ENCODE measurements around the gene DHX8. TPM values are rescaled to one million over a fixed set of nuclear protein-coding genes. Genes with fewer than 3 reads are reported as not detected.

DHX8 gene
- total and polyA plus RNA-seq, 10 of the 15 experiments (the other 5 are each of a cell fraction or from before 2014, with no cell fraction given), result 27.6 to 50.4 (median 35.7) TPM

- TF ChIP-seq, protein P1, sequence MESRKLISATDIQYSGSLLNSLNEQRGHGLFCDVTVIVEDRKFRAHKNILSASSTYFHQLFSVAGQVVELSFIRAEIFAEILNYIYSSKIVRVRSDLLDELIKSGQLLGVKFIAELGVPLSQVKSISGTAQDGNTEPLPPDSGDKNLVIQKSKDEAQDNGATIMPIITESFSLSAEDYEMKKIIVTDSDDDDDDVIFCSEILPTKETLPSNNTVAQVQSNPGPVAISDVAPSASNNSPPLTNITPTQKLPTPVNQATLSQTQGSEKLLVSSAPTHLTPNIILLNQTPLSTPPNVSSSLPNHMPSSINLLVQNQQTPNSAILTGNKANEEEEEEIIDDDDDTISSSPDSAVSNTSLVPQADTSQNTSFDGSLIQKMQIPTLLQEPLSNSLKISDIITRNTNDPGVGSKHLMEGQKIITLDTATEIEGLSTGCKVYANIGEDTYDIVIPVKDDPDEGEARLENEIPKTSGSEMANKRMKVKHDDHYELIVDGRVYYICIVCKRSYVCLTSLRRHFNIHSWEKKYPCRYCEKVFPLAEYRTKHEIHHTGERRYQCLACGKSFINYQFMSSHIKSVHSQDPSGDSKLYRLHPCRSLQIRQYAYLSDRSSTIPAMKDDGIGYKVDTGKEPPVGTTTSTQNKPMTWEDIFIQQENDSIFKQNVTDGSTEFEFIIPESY (IDR thresholded peaks at IDR 0.05), result no peak
- TF ChIP-seq STAT3 (IDR thresholded peaks at IDR 0.05; ENCODE audit: low read depth, low read length) (no peak), TARDBP (IDR thresholded peaks at IDR 0.05; ENCODE audit: borderline replicate concordance) (no peak), BACH1 (IDR thresholded peaks at IDR 0.05; ENCODE audit: borderline replicate concordance) (peak; percentile 67; the same call in 1 of the 2 replicates), IRF4 (IDR thresholded peaks at IDR 0.05; ENCODE audit: low read depth, low read length) (no peak), MTA3 (IDR thresholded peaks at IDR 0.05; ENCODE audit: borderline replicate concordance, low read length) (no peak), IKZF2 (IDR thresholded peaks at IDR 0.05) (peak in 1 of 2 experiments; percentile 10; a peak in 1 of 4 replicates), RUNX3 (IDR thresholded peaks at IDR 0.05; ENCODE audit: low read length) (no peak)
- TF ChIP-seq, protein P2, sequence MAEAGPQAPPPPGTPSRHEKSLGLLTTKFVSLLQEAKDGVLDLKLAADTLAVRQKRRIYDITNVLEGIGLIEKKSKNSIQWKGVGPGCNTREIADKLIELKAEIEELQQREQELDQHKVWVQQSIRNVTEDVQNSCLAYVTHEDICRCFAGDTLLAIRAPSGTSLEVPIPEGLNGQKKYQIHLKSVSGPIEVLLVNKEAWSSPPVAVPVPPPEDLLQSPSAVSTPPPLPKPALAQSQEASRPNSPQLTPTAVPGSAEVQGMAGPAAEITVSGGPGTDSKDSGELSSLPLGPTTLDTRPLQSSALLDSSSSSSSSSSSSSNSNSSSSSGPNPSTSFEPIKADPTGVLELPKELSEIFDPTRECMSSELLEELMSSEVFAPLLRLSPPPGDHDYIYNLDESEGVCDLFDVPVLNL (IDR thresholded peaks at IDR 0.05; ENCODE audit: low read depth, low read length), result no peak
- TF ChIP-seq, protein P3, sequence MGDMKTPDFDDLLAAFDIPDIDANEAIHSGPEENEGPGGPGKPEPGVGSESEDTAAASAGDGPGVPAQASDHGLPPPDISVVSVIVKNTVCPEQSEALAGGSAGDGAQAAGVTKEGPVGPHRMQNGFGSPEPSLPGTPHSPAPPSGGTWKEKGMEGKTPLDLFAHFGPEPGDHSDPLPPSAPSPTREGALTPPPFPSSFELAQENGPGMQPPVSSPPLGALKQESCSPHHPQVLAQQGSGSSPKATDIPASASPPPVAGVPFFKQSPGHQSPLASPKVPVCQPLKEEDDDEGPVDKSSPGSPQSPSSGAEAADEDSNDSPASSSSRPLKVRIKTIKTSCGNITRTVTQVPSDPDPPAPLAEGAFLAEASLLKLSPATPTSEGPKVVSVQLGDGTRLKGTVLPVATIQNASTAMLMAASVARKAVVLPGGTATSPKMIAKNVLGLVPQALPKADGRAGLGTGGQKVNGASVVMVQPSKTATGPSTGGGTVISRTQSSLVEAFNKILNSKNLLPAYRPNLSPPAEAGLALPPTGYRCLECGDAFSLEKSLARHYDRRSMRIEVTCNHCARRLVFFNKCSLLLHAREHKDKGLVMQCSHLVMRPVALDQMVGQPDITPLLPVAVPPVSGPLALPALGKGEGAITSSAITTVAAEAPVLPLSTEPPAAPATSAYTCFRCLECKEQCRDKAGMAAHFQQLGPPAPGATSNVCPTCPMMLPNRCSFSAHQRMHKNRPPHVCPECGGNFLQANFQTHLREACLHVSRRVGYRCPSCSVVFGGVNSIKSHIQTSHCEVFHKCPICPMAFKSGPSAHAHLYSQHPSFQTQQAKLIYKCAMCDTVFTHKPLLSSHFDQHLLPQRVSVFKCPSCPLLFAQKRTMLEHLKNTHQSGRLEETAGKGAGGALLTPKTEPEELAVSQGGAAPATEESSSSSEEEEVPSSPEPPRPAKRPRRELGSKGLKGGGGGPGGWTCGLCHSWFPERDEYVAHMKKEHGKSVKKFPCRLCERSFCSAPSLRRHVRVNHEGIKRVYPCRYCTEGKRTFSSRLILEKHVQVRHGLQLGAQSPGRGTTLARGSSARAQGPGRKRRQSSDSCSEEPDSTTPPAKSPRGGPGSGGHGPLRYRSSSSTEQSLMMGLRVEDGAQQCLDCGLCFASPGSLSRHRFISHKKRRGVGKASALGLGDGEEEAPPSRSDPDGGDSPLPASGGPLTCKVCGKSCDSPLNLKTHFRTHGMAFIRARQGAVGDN (IDR thresholded peaks at IDR 0.05), result no peak
- TF ChIP-seq, protein P4, sequence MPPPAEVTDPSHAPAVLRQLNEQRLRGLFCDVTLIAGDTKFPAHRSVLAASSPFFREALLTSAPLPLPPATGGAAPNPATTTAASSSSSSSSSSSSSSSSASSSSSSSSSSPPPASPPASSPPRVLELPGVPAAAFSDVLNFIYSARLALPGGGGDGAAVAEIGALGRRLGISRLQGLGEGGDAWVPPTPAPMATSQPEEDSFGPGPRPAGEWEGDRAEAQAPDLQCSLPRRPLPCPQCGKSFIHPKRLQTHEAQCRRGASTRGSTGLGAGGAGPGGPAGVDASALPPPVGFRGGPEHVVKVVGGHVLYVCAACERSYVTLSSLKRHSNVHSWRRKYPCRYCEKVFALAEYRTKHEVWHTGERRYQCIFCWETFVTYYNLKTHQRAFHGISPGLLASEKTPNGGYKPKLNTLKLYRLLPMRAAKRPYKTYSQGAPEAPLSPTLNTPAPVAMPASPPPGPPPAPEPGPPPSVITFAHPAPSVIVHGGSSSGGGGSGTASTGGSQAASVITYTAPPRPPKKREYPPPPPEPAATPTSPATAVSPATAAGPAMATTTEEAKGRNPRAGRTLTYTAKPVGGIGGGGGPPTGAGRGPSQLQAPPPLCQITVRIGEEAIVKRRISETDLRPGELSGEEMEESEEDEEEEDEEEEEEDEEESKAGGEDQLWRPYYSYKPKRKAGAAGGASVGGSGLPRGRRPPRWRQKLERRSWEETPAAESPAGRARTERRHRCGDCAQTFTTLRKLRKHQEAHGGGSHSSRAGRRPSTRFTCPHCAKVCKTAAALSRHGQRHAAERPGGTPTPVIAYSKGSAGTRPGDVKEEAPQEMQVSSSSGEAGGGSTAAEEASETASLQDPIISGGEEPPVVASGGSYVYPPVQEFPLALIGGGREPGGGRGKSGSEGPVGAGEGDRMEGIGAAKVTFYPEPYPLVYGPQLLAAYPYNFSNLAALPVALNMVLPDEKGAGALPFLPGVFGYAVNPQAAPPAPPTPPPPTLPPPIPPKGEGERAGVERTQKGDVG (CRISPR knock-in tag; IDR thresholded peaks at IDR 0.05), result no peak
These were observed 72.5 kb downstream of the DHX8 start (continued) for GRCh38 chr17:43556292-43556691.
